HepG2 (cell line): Measurements from ENCODE around the gene TUT4. TPM values are rescaled to one million over a fixed set of nuclear protein-coding genes. Genes with fewer than 3 reads are reported as not detected.
A peak's percentile ranks its signal among the peaks of the same experiment; 100 is the strongest.

Source experiments
- ATAC-seq: fragments of 200-7000 bp; cut with Tn5 transposase; 3 replicates; pipeline ENCODE4 v1.9.1; 2020; ENCODE audit warnings: mild to moderate bottlenecking, moderate library complexity
- BruUV-seq: library from RNA; stranded (reverse); fragments of 400-500 nt; replicated peaks from 2 replicates; lab custom pipeline; 2021; lab: Mats Ljungman, UMichigan
- CTCF ChIA-PET: fragments of 300-600 bp; formaldehyde crosslinking; extraction: SDS; loops from one replicate; lab custom pipeline; 2021; ENCODE audit warnings: low total read pairs, inconsistent platforms, low intra/inter-chr PET ratio; lab: Yijun Ruan, JAX
- POLR2A ChIA-PET: fragments of 350-600 bp; sonication (Branson Sonifier 250); formaldehyde crosslinking; loops from one replicate; lab custom pipeline; 2020; ENCODE audit warnings: antibody characterized with exemption, inconsistent platforms; lab: Yijun Ruan, JAX
- DNase-seq: peaks from one replicate; pipeline ENCODE4 v3.0.0-alpha.2; 2015; ENCODE audit warnings: low spot score
- FAIRE-seq: peaks from 3 replicates; lab custom pipeline; 2011; peaks lifted over from hg19 to GRCh38; lab: Jason Lieb, UNC
- H2AFZ ChIP-seq: one replicate; pipeline ENCODE4 v1.6.1; 2011; ENCODE audit warnings: low read length, inconsistent platforms
- H3K27ac ChIP-seq: fragments of 300-600 bp; 3 replicates; pipeline ENCODE4 v1.8.0; 2011; ENCODE audit warnings: mixed run types, mild to moderate bottlenecking, mixed read lengths, low read length, inconsistent platforms; ENCODE audit not compliant: insufficient read depth; ENCODE audit errors: extremely low read length
- H3K27me3 ChIP-seq, 2 experiments: fragments of 200-600 bp in 1 of 2; 2 replicates in 1 of 2; 3 replicates in 1 of 2; pipeline versions ENCODE4 v1.6.0 to v1.8.0; 2011; ENCODE audit warnings: low read length in 2 of 2, mild to moderate bottlenecking in 2 of 2, moderate library complexity in 2 of 2, inconsistent platforms in 1 of 2; ENCODE audit not compliant: insufficient read depth in 2 of 2, control insufficient read depth in 1 of 2
- H3K36me3 ChIP-seq, 2 experiments: fragments of 200-600 bp in 1 of 2; replicated peaks in 1 of 2; 2 replicates in 1 of 2; 3 replicates in 1 of 2; pipeline versions ENCODE4 v1.5.1 to v1.8.0; 2011; ENCODE audit warnings: low read length in 2 of 2, inconsistent platforms in 1 of 2; ENCODE audit not compliant: insufficient read depth in 2 of 2, control insufficient read depth in 1 of 2
- H3K4me1 ChIP-seq: 2 replicates; pipeline ENCODE4 v1.5.1; 2012; ENCODE audit warnings: low read length, inconsistent platforms; ENCODE audit not compliant: insufficient read depth
- H3K4me2 ChIP-seq: 2 replicates; pipeline ENCODE4 v1.6.0; 2011; ENCODE audit warnings: low read depth, low read length, inconsistent platforms
- H3K4me3 ChIP-seq, 3 experiments: fragments of 200-600 bp in 1 of 3; sonication (generic), shearing (Covaris generic) in 1 of 3; replicated peaks in 1 of 3; 2 replicates each; pipeline ENCODE4 v1.5.1; 2011 to 2016; ENCODE audit warnings: low read length in 3 of 3, inconsistent platforms in 2 of 3, low read depth in 2 of 3, mild to moderate bottlenecking in 2 of 3, control low read depth in 1 of 3, mixed read lengths in 1 of 3; ENCODE audit not compliant: insufficient read depth in 1 of 3
- H3K79me2 ChIP-seq: one replicate; pipeline ENCODE4 v1.6.1; 2011; ENCODE audit warnings: low read length, inconsistent platforms; ENCODE audit not compliant: insufficient read depth
- H3K9ac ChIP-seq: 2 replicates; pipeline ENCODE4 v1.6.0; 2011; ENCODE audit warnings: mild to moderate bottlenecking, low read depth, low read length, inconsistent platforms; ENCODE audit not compliant: insufficient read depth
- H3K9me3 ChIP-seq: 2 replicates; pipeline ENCODE4 v1.5.1; 2012; ENCODE audit warnings: mild to moderate bottlenecking, low read length
- H4K20me1 ChIP-seq: 2 replicates; pipeline ENCODE4 v1.6.0; 2011; ENCODE audit warnings: inconsistent platforms, mild to moderate bottlenecking, low read length, moderate library complexity; ENCODE audit not compliant: insufficient read depth
- BATF2 ChIP-seq: sonication (generic); formaldehyde crosslinking; IDR thresholded peaks from 2 replicates; pipeline ENCODE4 v1.8.0; 2022; ENCODE audit warnings: mild to moderate bottlenecking, missing genetic modification reagents, moderate library complexity
- HNRNPLL ChIP-seq: fragments of 200-400 bp; formaldehyde crosslinking; IDR thresholded peaks from 2 replicates; pipeline ENCODE4 v1.6.1; 2017; ENCODE audit warnings: mild to moderate bottlenecking, low read depth, low read length; ENCODE audit not compliant: poor library complexity, severe bottlenecking
- IKZF1 ChIP-seq: fragments of 450-650 bp; IDR thresholded peaks from 2 replicates; pipeline ENCODE4 v1.7.1; 2016
- MED13 ChIP-seq: sonication (generic); formaldehyde crosslinking; IDR thresholded peaks from 2 replicates; pipeline ENCODE4 v1.5.0; 2020; ENCODE audit warnings: missing genetic modification reagents
- SMAD1 ChIP-seq: sonication (generic); formaldehyde crosslinking; IDR thresholded peaks from 2 replicates; pipeline ENCODE4 v1.4.0; 2020; ENCODE audit warnings: missing genetic modification reagents, low read depth, mild to moderate bottlenecking, borderline replicate concordance
- SRY ChIP-seq: sonication (generic); formaldehyde crosslinking; IDR thresholded peaks from 2 replicates; pipeline ENCODE4 v1.8.0; 2022; ENCODE audit warnings: mild to moderate bottlenecking, missing genetic modification reagents
- ZMYM4 ChIP-seq: sonication (generic); formaldehyde crosslinking; IDR thresholded peaks from 2 replicates; pipeline ENCODE4 v1.8.1; 2023; ENCODE audit warnings: mild to moderate bottlenecking, missing genetic modification reagents
- ZNF121 ChIP-seq: sonication (generic); formaldehyde crosslinking; IDR thresholded peaks from 2 replicates; pipeline ENCODE4 v1.5.0; 2020; ENCODE audit warnings: mild to moderate bottlenecking, missing genetic modification reagents
- ZNF773 ChIP-seq: sonication (generic); formaldehyde crosslinking; IDR thresholded peaks from 2 replicates; pipeline ENCODE4 v1.4.0; 2020; ENCODE audit warnings: missing genetic modification reagents, borderline replicate concordance
- ZSCAN25 ChIP-seq: sonication (generic); formaldehyde crosslinking; IDR thresholded peaks from 2 replicates; pipeline ENCODE4 v1.8.0; 2022; ENCODE audit warnings: mild to moderate bottlenecking, missing genetic modification reagents
- WGBS: methylation state at CpG from one replicate; pipeline ENCODE4 v1.1.6; 2017; ENCODE audit warnings: low lambda C conversion rate; 5-methylcytosine and 5-hydroxymethylcytosine counted together
- in situ Hi-C: cut with HindIII; loops from 2 replicates; pipeline ENCODE4 v1.10.0; 2017; ENCODE audit warnings: low pct_unique_long_range_greater_than_20kb; ENCODE audit not compliant: extremely low pct_ligation_motif_present
- intact Hi-C: fragments of 100-400 bp; cut with micrococcal nuclease; formaldehyde crosslinking; loops from one replicate; pipeline ENCODE4 v1.10.0; 2022; ENCODE audit not compliant: unreplicated experiment
- polyA plus RNA-seq, 8 experiments: library from polyadenylated mRNA; depleted of rRNA in 3 of 8; stranded (reverse) in 7 of 8; unstranded in 1 of 8; fragments of >200 nt; fragmentation: Illumina TruSeq in 4 of 8; extraction: Trizol in 4 of 8; gene quantifications; 2 replicates each; pipeline versions ENCODE4 v1.2.1 to v1.2.3, GENCODE V29; 2011 to 2016; ENCODE audit warnings: low read depth in 4 of 8, missing spikeins in 1 of 8, mixed read lengths in 1 of 8; ENCODE audit not compliant: insufficient read depth in 1 of 8
- total RNA-seq, 5 experiments: library from RNA; depleted of rRNA; stranded (reverse); fragments of >200 nt; fragmentation: Illumina TruSeq; extraction: Trizol; gene quantifications; 2 replicates each; pipeline ENCODE4 v1.2.3, GENCODE V29; 2016; ENCODE audit warnings: low read depth in 1 of 5

Gene TUT4
- total and polyA plus RNA-seq, 2 of the 13 experiments (the other 11 are each of a cell fraction or from before 2014, with no cell fraction given) = 44.7 to 53.5 TPM

GRCh38 chr1:52585474-52585873 lies 32.6 kb upstream of the TUT4 start (continued):
- TF ChIP-seq ZSCAN25 (CRISPR knock-in tag) (no peak), ZNF773 (no peak), HNRNPLL (no peak), MED13 (CRISPR knock-in tag) (no peak), SMAD1 (CRISPR knock-in tag) (no peak), ZMYM4 (no peak), SRY (CRISPR knock-in tag) (no peak), BATF2 (CRISPR knock-in tag) (no peak)

- WGBS = 64% methylated on average over 10 of the region's 10 CpGs
- H3K9me3 ChIP-seq = no peaks in the 10 kb centered on the region
- no peak for ATAC-seq
- TF ChIP-seq ZNF121 (CRISPR knock-in tag) = peak; percentile 71; the same call in 1 of the 2 replicates
- no peak for TF ChIP-seq IKZF1
- H2AFZ ChIP-seq = no peak overlapping the region
- H3K4me1 ChIP-seq = peaks cover 9% of the 10 kb centered on the region; the same call in 1 of the 2 replicates
- no peaks in the 10 kb centered on the region for H3K79me2 ChIP-seq
- no peak overlapping the region for H3K4me3 ChIP-seq
- FAIRE-seq = no peak
- H3K36me3 ChIP-seq = no peaks in the 10 kb centered on the region
- CTCF ChIA-PET = no interaction called here
- no peaks in the 10 kb centered on the region for H4K20me1 ChIP-seq
- H3K27me3 ChIP-seq = no peaks in the 10 kb centered on the region
- POLR2A ChIA-PET = no interaction called here
- H3K4me2 ChIP-seq = no peak overlapping the region
- in situ Hi-C loops (no loop called here), intact Hi-C loops (no loop called here)
- BruUV-seq = no TSS peak
- no peak overlapping the region for H3K9ac ChIP-seq
- no peak for DNase-seq
- no peak overlapping the region for H3K27ac ChIP-seq
Observed at GRCh38 chr1:52582116-52582696, 29.3 kb upstream of the TUT4 start.
